Tibial nerve (tissue), 4 donors: ENCODE data around the gene ZFR. TPM values are rescaled to one million over a fixed set of nuclear protein-coding genes. Genes with fewer than 3 reads are reported as not detected.
"Not testable (repeated sequence)": the region's sequence is repeated elsewhere in the genome, so short reads cannot be mapped to it uniquely, and the experiment has no call there.

Source experiments
- DNase-seq, 2 donors: peaks; one replicate each; pipeline ENCODE4 v3.0.0-alpha.2; 2019; ENCODE audit warnings: low spot score in 2 of 2
- H3K27ac ChIP-seq, 4 donors: fragments of 200-600 bp; sonication (generic) in 3 of 4; one replicate each; pipeline ENCODE4 v1.5.1; 2017 to 2019; ENCODE audit warnings: mild to moderate bottlenecking in 1 of 4
- H3K27me3 ChIP-seq, 2 donors: fragments of 200-600 bp; sonication (generic) in 1 of 2; one replicate each; pipeline versions ENCODE4 v1.5.1 to v1.6.0; 2017 to 2019
- H3K36me3 ChIP-seq, 3 donors: fragments of 200-600 bp; sonication (generic); one replicate each; pipeline ENCODE4 v1.5.1; 2018 to 2019
- H3K4me1 ChIP-seq, 4 donors: fragments of 200-600 bp; sonication (generic) in 3 of 4; one replicate each; pipeline ENCODE4 v1.5.1; 2017 to 2019
- H3K4me3 ChIP-seq, 4 donors: fragments of 200-600 bp; sonication (generic) in 3 of 4; one replicate each; pipeline ENCODE4 v1.5.1; 2017 to 2019; ENCODE audit warnings: mild to moderate bottlenecking in 1 of 4, moderate library complexity in 1 of 4
- H3K9me3 ChIP-seq, 4 donors: fragments of 200-600 bp; sonication (generic) in 3 of 4; one replicate each; pipeline ENCODE4 v1.5.1; 2017 to 2019
- CTCF ChIP-seq, 5 experiments: fragments of 200-600 bp in 3 of 5; fragments of 450-650 bp in 2 of 5; sonication (generic) in 3 of 5; IDR thresholded peaks; one replicate each; pipeline ENCODE4 v1.5.1; 2016 to 2019; ENCODE audit warnings: antibody characterized with exemption in 5 of 5, mild to moderate bottlenecking in 3 of 5, moderate library complexity in 2 of 5
- EP300 ChIP-seq, 2 donors: sonication (generic); formaldehyde crosslinking; IDR thresholded peaks; one replicate each; pipeline ENCODE4 v1.6.1; 2017; ENCODE audit warnings: antibody characterized with exemption in 2 of 2, mild to moderate bottlenecking in 1 of 2
- POLR2A ChIP-seq, 2 donors: fragments of 450-650 bp; IDR thresholded peaks; one replicate each; pipeline ENCODE4 v1.6.1; 2017; ENCODE audit warnings: antibody characterized with exemption in 2 of 2, mild to moderate bottlenecking in 2 of 2, moderate library complexity in 2 of 2
- WGBS, 2 donors: methylation state at CpG; one replicate each; pipeline ENCODE4 v1.1.5; 2018; 5-methylcytosine and 5-hydroxymethylcytosine counted together
- total RNA-seq, 4 donors: library from RNA; depleted of rRNA; stranded (reverse); fragments of >200 nt; gene quantifications; one replicate each; pipeline ENCODE4 v1.1.0, GENCODE V29; 2016

Gene ZFR
- total RNA-seq, 4 donors from 2014 or later, result 63.9 to 83.5 (median 73.8) TPM

DNA sequence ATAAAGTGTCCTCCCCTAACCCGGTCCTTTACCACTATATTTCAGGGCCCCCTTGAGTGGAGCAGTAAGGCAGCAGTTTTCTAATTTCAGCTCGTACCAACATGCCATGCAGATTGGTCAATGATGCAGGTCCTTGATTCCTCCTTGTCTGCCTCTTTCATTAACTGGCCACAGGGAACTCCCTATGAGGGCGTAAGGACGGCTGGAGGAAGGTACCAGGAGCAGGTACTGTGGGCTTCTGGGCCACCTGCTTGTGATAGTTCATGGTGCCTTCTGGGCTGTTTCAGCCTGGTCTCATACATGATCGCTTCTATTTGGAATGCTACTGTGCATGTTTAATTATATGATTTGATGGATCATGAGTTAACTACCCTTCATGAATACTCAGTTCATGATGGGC, 9.4 kb upstream of the ZFR start:
- H3K27me3 ChIP-seq, result no peaks in the 10 kb centered on the region
- no peak for DNase-seq
- no peaks in the 10 kb centered on the region for H3K9me3 ChIP-seq
- H3K4me1 ChIP-seq, result no peaks in the 10 kb centered on the region
- H3K4me3 ChIP-seq, result no peak overlapping the region
- 93 to 94% methylated on average over 5 of the region's 5 CpGs for WGBS, 2 donors
- TF ChIP-seq EP300 (IDR thresholded peaks at IDR 0.05), result no peak
- TF ChIP-seq CTCF (IDR thresholded peaks at IDR 0.05), result no peak
- no peak for TF ChIP-seq POLR2A (IDR thresholded peaks at IDR 0.05)
- no peak overlapping the region for H3K27ac ChIP-seq
- no peaks in the 10 kb centered on the region for H3K36me3 ChIP-seq

DNA sequence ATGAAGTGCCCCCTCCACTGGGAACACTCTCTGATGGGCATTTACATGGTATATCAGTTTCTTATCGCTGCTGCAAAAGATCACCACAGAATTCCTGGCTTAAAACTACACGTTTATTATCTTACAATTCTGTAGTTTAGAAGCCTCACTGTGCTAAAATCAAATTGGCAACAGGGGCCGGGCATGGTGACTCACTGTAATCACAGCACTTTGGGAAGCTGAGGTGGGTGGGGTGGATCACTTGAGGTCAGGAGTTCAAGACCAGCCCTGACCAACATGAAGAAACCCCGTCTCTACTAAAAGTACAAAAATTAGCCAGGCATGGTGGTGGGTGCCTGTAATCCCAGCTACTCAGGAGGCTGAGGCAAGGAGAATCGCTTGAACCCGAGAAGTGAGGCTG, 7.8 kb upstream of the ZFR start:
- not testable (repeated sequence) for H3K36me3 ChIP-seq, H3K9me3 ChIP-seq, H3K27ac ChIP-seq, DNase-seq, H3K4me1 ChIP-seq, H3K4me3 ChIP-seq, H3K27me3 ChIP-seq
- WGBS, 2 donors, result 83 to 85% methylated on average over 6 of the region's 6 CpGs

DNA sequence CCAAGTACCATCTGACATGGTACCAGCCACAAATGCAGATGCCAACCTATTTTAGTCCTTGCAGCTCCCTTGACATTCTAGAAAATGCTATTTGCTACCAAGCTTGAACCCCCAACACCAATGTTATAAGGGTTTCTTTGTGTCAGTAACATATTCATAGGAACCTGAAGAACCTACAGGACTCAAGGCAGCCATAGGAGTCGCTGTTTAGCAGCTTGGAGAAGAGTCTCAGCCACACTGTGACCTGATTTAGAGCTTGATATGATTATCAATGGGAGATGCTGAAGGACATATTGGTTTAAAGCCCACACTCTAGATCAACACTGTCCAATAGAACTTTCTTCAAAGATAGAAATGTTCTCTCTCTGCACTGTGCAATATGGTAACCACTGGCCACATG, 6.4 kb upstream of the ZFR start:
- TF ChIP-seq POLR2A (IDR thresholded peaks at IDR 0.05) (no peak), CTCF (IDR thresholded peaks at IDR 0.05) (no peak), EP300 (IDR thresholded peaks at IDR 0.05) (no peak)
- Histone ChIP-seq H3K4me3 (no peak overlapping the region), H3K27me3 (no peaks in the 10 kb centered on the region), H3K9me3 (no peaks in the 10 kb centered on the region), H3K27ac (no peak overlapping the region), H3K36me3 (no peaks in the 10 kb centered on the region), H3K4me1 (peaks cover 0 to 3% (median 0%) of the 10 kb centered on the region in 4 donors)
- WGBS, 2 donors, result 43 to 67% methylated on average over 1 of the region's 1 CpG
- DNase-seq, result no peak

GRCh38 chr5:32449262-32449661, 4.7 kb upstream of the ZFR start:
- Histone ChIP-seq H3K27ac (no peak overlapping the region), H3K27me3 (no peaks in the 10 kb centered on the region), H3K4me1 (peaks cover 0 to 12% (median 6%) of the 10 kb centered on the region in 4 donors), H3K4me3 (no peak overlapping the region), H3K36me3 (no peaks in the 10 kb centered on the region), H3K9me3 (no peaks in the 10 kb centered on the region)
- TF ChIP-seq EP300 (IDR thresholded peaks at IDR 0.05) (no peak), CTCF (IDR thresholded peaks at IDR 0.05) (no peak), POLR2A (IDR thresholded peaks at IDR 0.05) (no peak)
- 15 to 24% methylated on average over 2 of the region's 2 CpGs for WGBS, 2 donors
- no peak for DNase-seq

GRCh38 chr5:32446630-32447029, 2.1 kb upstream of the ZFR start:
- Histone ChIP-seq H3K27me3 (no peaks in the 10 kb centered on the region), H3K27ac (peak overlapping the region in 3 of 4 donors; percentile 8 to 28 (median 13)), H3K9me3 (no peaks in the 10 kb centered on the region), H3K4me3 (no peak overlapping the region), H3K36me3 (no peaks in the 10 kb centered on the region), H3K4me1 (peaks cover 4 to 26% (median 14%) of the 10 kb centered on the region in 4 donors)
- DNase-seq, result no peak
- TF ChIP-seq EP300 (IDR thresholded peaks at IDR 0.05) (no peak), CTCF (IDR thresholded peaks at IDR 0.05) (no peak), POLR2A (IDR thresholded peaks at IDR 0.05) (no peak)
- 65 to 74% methylated on average over 5 of the region's 5 CpGs for whole genome bisulfite sequencing, 2 donors
